ENCODE measurements around the gene PLEKHH1.

- TF ChIP-seq CTCF (IDR thresholded peaks at IDR 0.05), result no peak
- TF ChIP-seq POLR2A (IDR thresholded peaks at IDR 0.05), result no peak
These were observed 8.5 kb upstream of the PLEKHH1 start for GRCh38 chr14:67524634-67524963.

Measured in testis (tissue), 2 donors.